Inflammatory macrophage (primary cell): ENCODE measurements around the gene HNRNPA3.
"Not testable (repeated sequence)": the region's sequence is repeated elsewhere in the genome, so short reads cannot be mapped to it uniquely, and the experiment has no call there.

Experiments
- DNase-seq, 2 donors: peaks; one replicate each; pipeline ENCODE4 v3.0.0-alpha.2; 2020 to 2022

Gene HNRNPA3

GRCh38 chr2:177234267-177234666, 21.7 kb downstream of the HNRNPA3 start:
- DNase-seq = no peak

- DNase-seq = no peak
Measured at GRCh38 chr2:177235855-177236437, 23.4 kb downstream of the HNRNPA3 start.

- no peak for DNase-seq
Measured at GRCh38 chr2:177237932-177238331, 25.3 kb downstream of the HNRNPA3 start.

- no peak for DNase-seq
Measured at GRCh38 chr2:177239053-177239452, 26.5 kb downstream of the HNRNPA3 start.

- peak; percentile 96 to 98 for DNase-seq
Measured at GRCh38 chr2:177239932-177240630, 27.5 kb downstream of the HNRNPA3 start.

- peak in 1 of 2 donors; percentile 40 for DNase-seq
Measured at GRCh38 chr2:177241711-177242120, 29.1 kb downstream of the HNRNPA3 start.

- DNase-seq = peak; percentile 55 to 57
Measured at GRCh38 chr2:177242121-177242987, 29.8 kb downstream of the HNRNPA3 start.

GRCh38 chr2:177243073-177243472, 30.5 kb downstream of the HNRNPA3 start:
- no peak for DNase-seq

GRCh38 chr2:177243476-177243875, 30.9 kb downstream of the HNRNPA3 start:
- DNase-seq = no peak

- DNase-seq = no peak
Measured at GRCh38 chr2:177244244-177244771, 31.7 kb downstream of the HNRNPA3 start.

GRCh38 chr2:177245010-177245422, 32.4 kb downstream of the HNRNPA3 start:
- DNase-seq = peak in 1 of 2 donors; percentile 43

- DNase-seq = no peak
Measured at GRCh38 chr2:177246000-177246399, 33.4 kb downstream of the HNRNPA3 start.

- not testable (repeated sequence) for DNase-seq
Measured at GRCh38 chr2:177246523-177247030, 34.0 kb downstream of the HNRNPA3 start.

GRCh38 chr2:177247693-177248262, 35.2 kb downstream of the HNRNPA3 start:
- DNase-seq = no peak

GRCh38 chr2:177249038-177249437, 36.4 kb downstream of the HNRNPA3 start:
- no peak for DNase-seq

- DNase-seq = no peak
Measured at GRCh38 chr2:177250461-177250860, 37.9 kb downstream of the HNRNPA3 start.

GRCh38 chr2:177251165-177251542, 38.6 kb downstream of the HNRNPA3 start:
- DNase-seq = no peak

GRCh38 chr2:177252808-177253531, 40.4 kb downstream of the HNRNPA3 start:
- DNase-seq = no peak

- no peak for DNase-seq
Measured at GRCh38 chr2:177253704-177254103, 41.1 kb downstream of the HNRNPA3 start.

GRCh38 chr2:177254433-177255226, 42.0 kb downstream of the HNRNPA3 start:
- peak in 1 of 2 donors; percentile 46 for DNase-seq

GRCh38 chr2:177255227-177255601, 42.6 kb downstream of the HNRNPA3 start:
- no peak for DNase-seq
